GM21576 (cell line): Measurements from ENCODE around the gene DAP.
"Not testable (repeated sequence)": the region's sequence is repeated elsewhere in the genome, so short reads cannot be mapped to it uniquely, and the experiment has no call there.

ENCODE experiments used
- ATAC-seq: cut with Tn5 transposase; IDR thresholded peaks from one replicate; pipeline ENCODE4 v1.9.1; 2021; ENCODE audit warnings: mild to moderate bottlenecking, moderate library complexity; ENCODE audit not compliant: unreplicated experiment

DAP gene

GRCh38 chr5:10674582-10674981 is 86.5 kb downstream of the DAP start:
- ATAC-seq = no peak

GRCh38 chr5:10674096-10674495 is 86.9 kb downstream of the DAP start:
- no peak for ATAC-seq

- no peak for ATAC-seq
Observed at GRCh38 chr5:10673407-10673806, 87.6 kb downstream of the DAP start.

- no peak for ATAC-seq
Observed at GRCh38 chr5:10673017-10673389, 88.0 kb downstream of the DAP start.

GRCh38 chr5:10672146-10673016 is 88.7 kb downstream of the DAP start:
- ATAC-seq = no peak

GRCh38 chr5:10671041-10672008 is 89.7 kb downstream of the DAP start:
- no peak for ATAC-seq

GRCh38 chr5:10669983-10670382 is 91.1 kb downstream of the DAP start:
- ATAC-seq = no peak

- no peak for ATAC-seq
Observed at GRCh38 chr5:10668697-10669096, 92.3 kb downstream of the DAP start.

GRCh38 chr5:10667431-10668057 is 93.5 kb downstream of the DAP start:
- no peak for ATAC-seq

GRCh38 chr5:10666531-10667299 is 94.3 kb downstream of the DAP start:
- no peak for ATAC-seq

GRCh38 chr5:10665799-10666198 is 95.2 kb downstream of the DAP start:
- ATAC-seq = no peak

- ATAC-seq = not testable (repeated sequence)
Observed at GRCh38 chr5:10664180-10664769, 96.8 kb downstream of the DAP start.

GRCh38 chr5:10663489-10664179 is 97.4 kb downstream of the DAP start:
- no peak for ATAC-seq

GRCh38 chr5:10662661-10663488 is 98.2 kb downstream of the DAP start:
- no peak for ATAC-seq

GRCh38 chr5:10662083-10662482 is 99.0 kb downstream of the DAP start:
- no peak for ATAC-seq

GRCh38 chr5:10661401-10661800 is 99.6 kb downstream of the DAP start:
- no peak for ATAC-seq

- ATAC-seq = no peak
Observed at GRCh38 chr5:10660720-10661387, 100.2 kb downstream of the DAP start.

GRCh38 chr5:10660135-10660534 is 100.9 kb downstream of the DAP start:
- ATAC-seq = no peak
